HT-29 (cell line): Measurements from ENCODE around the gene MAST2. TPM values are rescaled to one million over a fixed set of nuclear protein-coding genes. Genes with fewer than 3 reads are reported as not detected.

Experiments
- DNase-seq: peaks from one replicate; pipeline ENCODE4 v3.0.0-alpha.2; 2015; ENCODE audit warnings: low spot score
- total RNA-seq: library from RNA; depleted of rRNA; stranded (reverse); fragments of >200 nt; shearing (Covaris generic); gene quantifications from 2 replicates; pipeline ENCODE4 v1.2.3, GENCODE V29; 2014; rRNA removed

Gene MAST2
- total RNA-seq, 1 experiment from 2014 or later: 25.4 TPM

GRCh38 chr1:46061146-46061545 lies 257.7 kb downstream of the MAST2 start:
- DNase-seq: no peak

- peak; percentile 54 for DNase-seq
These were observed 259.4 kb downstream of the MAST2 start for GRCh38 chr1:46062651-46063319.

- no peak for DNase-seq
These were observed 261.3 kb downstream of the MAST2 start for GRCh38 chr1:46064708-46065107.

- DNase-seq: peak; percentile 45
These were observed 262.0 kb downstream of the MAST2 start for GRCh38 chr1:46065405-46065804.

GRCh38 chr1:46067652-46068051 lies 264.2 kb downstream of the MAST2 start:
- DNase-seq: no peak

GRCh38 chr1:46068525-46068924 lies 265.1 kb downstream of the MAST2 start:
- DNase-seq: no peak

GRCh38 chr1:46070164-46070814 lies 266.9 kb downstream of the MAST2 start:
- DNase-seq: no peak

- DNase-seq: no peak
These were observed 269.6 kb downstream of the MAST2 start for GRCh38 chr1:46072975-46073374.

GRCh38 chr1:46076343-46076742 lies 272.9 kb downstream of the MAST2 start:
- no peak for DNase-seq

GRCh38 chr1:46077644-46078043 lies 274.2 kb downstream of the MAST2 start:
- DNase-seq: no peak

- no peak for DNase-seq
These were observed 276.8 kb downstream of the MAST2 start for GRCh38 chr1:46080257-46080656.

- DNase-seq: no peak
These were observed 277.8 kb downstream of the MAST2 start for GRCh38 chr1:46081206-46081605.

GRCh38 chr1:46081619-46082018 lies 278.2 kb downstream of the MAST2 start:
- no peak for DNase-seq

GRCh38 chr1:46083579-46083978 lies 280.2 kb downstream of the MAST2 start:
- no peak for DNase-seq

- DNase-seq: no peak
These were observed 281.4 kb downstream of the MAST2 start for GRCh38 chr1:46084553-46085451.

Other genes starting within 250 kb of the MAST2 start
- 100 and 105 TPM in 2 replicates for gene NASP, start 219.6 kb upstream of the MAST2 start, total RNA-seq
- 0.86 and 1.3 TPM in 2 replicates for gene CCDC17, start 179.6 kb upstream of the MAST2 start, total RNA-seq
- 49.3 and 51.1 TPM in 2 replicates for gene GPBP1L1, start 117.1 kb upstream of the MAST2 start, total RNA-seq
- gene TMEM69, start 115.4 kb upstream of the MAST2 start, total RNA-seq: 16.5 and 18.3 TPM in 2 replicates
- gene IPP, start 53.0 kb upstream of the MAST2 start, total RNA-seq: 1.5 and 2.9 TPM in 2 replicates